A549 treated with ZK216348 at 1 μM for 4 hours (cell line): ENCODE results near the gene PRPF6. TPM values are rescaled to one million over a fixed set of nuclear protein-coding genes. Genes with fewer than 3 reads are reported as not detected.

Experiments used
- total RNA-seq: library from RNA; stranded (reverse); fragments of 200-300 nt; extraction: Qiagen RNA extraction; gene quantifications from 5 replicates; pipeline ENCODE4 v1.2.3, GENCODE V29; 2022; ENCODE audit warnings: low read depth

Gene PRPF6, protein sequence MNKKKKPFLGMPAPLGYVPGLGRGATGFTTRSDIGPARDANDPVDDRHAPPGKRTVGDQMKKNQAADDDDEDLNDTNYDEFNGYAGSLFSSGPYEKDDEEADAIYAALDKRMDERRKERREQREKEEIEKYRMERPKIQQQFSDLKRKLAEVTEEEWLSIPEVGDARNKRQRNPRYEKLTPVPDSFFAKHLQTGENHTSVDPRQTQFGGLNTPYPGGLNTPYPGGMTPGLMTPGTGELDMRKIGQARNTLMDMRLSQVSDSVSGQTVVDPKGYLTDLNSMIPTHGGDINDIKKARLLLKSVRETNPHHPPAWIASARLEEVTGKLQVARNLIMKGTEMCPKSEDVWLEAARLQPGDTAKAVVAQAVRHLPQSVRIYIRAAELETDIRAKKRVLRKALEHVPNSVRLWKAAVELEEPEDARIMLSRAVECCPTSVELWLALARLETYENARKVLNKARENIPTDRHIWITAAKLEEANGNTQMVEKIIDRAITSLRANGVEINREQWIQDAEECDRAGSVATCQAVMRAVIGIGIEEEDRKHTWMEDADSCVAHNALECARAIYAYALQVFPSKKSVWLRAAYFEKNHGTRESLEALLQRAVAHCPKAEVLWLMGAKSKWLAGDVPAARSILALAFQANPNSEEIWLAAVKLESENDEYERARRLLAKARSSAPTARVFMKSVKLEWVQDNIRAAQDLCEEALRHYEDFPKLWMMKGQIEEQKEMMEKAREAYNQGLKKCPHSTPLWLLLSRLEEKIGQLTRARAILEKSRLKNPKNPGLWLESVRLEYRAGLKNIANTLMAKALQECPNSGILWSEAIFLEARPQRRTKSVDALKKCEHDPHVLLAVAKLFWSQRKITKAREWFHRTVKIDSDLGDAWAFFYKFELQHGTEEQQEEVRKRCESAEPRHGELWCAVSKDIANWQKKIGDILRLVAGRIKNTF
- total RNA-seq: 44.5 to 60.4 TPM (median 57.8 TPM) in 5 replicates

DNA sequence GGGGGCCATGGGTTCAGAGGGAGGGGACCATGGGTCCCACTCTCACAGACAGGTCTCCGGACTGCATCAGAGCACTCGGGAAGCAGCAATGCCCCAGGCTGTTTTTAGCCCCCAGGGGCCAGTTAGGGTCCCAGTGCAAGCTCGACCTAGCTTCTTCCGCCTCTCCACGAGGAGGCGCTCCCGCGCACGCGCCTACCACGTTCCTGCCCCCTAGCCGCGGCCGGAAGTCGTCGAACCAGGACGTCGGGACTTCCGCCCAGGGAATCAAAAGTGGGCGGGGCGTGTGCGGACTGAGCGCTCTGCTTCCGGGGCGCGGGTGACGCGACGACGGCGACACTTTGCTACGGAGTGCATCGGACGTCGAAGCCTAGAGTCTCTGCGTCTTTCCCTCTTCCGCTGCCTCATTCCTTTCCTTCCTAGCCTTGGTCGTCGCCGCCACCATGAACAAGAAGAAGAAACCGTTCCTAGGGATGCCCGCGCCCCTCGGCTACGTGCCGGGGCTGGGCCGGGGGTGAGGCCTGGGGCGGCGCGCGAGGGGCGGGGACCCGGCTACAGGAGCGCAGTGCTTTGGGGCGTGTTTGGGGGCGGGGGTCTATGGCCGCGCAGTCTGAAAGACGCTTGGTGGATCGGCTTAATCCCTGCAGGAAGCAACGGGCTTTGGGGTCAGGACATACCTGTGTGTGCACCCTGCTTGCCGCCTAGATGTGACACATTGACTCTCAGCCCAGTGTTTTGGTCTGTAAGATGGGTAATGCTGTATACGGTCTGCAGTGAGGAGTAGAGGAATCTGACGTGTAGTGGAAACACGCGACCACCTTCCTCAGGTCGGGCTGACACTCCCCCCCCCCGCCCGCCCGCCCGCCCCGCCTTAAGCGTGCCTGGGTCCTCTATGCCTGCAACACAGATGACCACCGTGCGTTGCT, at the start of gene PRPF6:
TSS of gene PRPF6 (plus strand) at position 327 of the 923 bp plus-strand sequence. CDS start at position 441, 114 bp downstream.

DNA sequence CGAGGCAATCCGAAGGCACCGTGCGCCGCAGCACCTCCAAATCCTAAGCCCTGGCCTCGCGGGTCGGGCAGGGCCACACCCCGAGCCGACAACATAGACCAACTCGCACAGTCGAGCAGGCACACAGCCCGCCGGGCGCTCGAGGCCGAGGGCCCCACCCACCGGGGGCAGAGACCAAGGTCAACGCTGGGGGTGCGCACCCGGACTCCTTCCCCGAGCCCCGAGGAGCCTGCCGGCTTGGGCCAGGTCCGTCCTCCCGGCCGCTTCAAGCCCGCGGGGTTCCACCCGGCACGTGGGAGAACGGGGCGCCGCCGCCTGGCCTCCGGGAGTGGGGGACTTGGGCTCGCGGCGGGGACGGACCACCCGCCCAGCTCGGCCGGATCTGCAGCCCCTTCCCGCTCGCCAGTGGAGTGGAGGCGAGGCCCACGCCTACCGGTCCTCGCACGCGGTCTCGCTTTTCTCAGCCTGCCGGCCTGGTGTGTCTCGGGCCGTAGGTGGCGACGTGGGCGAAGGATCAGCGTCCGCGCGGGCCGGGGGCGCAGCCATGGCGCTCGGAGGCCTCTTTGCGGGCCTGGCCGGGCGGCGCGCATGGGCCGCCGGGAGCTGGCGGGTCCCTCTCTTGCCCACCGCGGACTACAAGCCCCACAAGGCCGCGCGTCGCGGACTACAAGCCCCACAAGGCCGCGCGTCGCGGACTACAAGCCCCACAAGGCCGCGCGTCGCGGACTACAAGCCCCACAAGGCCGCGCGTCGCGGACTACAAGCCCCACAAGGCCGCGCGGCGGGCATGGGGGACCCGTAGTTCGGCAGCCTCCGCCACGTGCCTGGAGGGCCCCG, 24.9 kb upstream of the PRPF6 start, which contains the start of gene UCKL1:
TSS of gene UCKL1 (minus strand) at position 590 of the 837 bp plus-strand sequence. CDS start at position 546, 44 bp downstream.

DNA sequence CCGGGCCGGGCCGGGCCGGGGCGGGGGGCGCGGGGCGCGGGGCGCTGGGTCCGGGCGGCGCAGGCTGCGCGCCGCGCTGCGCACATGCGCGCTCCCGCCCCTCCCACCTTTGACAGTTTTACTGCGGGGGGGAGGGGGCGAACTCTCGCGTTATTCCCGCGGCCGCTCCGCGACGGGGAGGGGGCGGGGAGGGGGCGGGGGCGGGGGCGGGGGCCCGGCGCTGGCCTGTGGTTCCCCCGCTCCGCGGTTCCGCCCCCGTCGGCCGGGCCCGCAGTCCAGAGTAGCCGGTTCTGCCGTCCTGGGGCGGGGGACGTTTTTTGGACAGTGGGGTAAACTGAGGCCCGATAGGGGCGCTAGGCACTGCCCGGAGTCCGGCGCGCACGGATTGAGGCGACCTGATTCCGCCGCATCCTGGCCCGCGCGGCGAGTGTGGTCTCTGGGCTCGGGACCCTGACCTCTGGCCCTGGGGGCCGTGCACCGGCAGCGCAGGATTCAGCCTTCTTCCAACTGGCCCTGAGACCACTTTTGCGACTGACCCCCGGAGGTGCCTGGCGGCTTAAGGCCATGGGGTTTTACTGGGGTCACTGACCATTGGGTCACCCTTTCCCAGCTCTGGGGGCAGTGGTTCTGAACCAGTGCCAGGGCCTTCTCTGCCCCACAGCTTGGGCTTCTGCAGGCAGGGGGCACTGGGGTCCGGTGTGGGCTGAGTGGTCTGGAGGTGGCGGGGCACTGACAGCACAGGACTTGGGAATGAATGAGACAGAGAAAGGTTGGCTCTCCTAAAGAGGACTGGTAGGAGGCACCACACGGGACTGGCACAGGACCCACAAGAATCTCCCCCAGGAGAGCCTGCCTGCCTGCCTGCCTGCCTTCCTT, 10.9 kb upstream of the PRPF6 start, which contains the start of gene ZNF512B:
TSS of gene ZNF512B (minus strand) at position 93 of the 876 bp plus-strand sequence. CDS start 1,980 bp downstream, outside the sequence.

DNA sequence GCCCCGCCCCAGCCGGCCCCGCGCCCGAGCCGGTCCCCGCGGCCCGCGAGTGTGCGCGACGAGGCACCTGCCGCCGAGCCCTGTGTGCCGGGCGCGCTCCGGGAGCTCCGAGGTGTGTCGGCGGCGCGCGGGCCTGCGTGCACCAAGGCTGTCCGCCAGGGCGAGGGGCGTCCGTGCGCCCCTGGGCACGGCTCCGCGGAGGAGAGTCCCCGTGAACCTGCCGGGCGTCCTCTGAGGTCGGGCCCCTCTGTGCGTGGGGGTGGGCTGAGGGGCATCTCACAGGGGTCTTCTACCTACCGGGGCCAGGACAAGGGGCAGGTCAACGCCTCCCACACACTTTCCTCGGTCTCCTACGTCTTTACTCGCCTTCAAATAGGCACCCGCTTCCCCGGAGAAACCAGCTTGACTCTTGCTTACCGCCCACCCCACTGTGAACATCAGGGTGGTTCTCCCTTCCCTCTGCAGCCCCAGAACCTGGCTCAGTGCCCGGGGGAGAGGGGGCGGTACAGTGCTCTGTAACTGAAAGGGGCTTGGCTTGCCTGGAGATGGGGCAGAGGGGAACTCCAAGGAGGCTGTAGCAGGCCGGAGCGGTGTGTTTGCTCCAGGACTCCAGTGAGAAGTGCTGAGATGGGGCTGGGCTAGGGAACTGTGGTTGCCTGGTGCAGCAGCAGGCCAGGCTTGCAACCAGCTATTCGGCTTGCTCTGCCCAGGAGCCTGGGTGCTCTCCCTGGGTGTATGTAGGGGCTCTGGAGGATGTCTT, 1.2 kb upstream of the PRPF6 start, which contains the start of gene SAMD10:
TSS of gene SAMD10 (minus strand) at position 86 of the 760 bp plus-strand sequence. CDS start 175 bp downstream, outside the sequence.

DNA sequence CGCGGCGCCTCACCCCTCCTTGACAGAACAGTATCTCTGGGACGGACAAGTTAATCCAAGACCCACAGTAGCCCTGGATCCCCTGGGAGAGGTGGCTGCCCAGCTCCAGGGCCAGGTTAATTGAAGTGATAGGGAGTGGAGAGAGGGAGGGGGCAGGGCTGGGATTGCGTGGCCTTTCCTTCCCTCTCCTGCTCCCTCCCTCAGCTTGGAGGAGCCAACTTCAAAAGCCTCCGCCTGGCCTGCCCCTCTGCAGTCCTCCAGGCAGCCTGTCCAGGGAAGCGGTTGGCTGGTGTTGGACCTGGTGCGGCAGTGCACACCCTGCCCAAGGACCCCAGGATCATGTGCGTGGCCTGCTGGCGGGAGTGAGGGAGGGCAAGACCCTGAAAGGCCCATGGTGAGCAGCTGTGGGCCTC, 55.0 kb downstream of the PRPF6 start, which contains the start of gene C20orf204:
TSS of gene C20orf204 (plus strand) at position 250 of the 413 bp plus-strand sequence. CDS start at position 392, 142 bp downstream.

DNA sequence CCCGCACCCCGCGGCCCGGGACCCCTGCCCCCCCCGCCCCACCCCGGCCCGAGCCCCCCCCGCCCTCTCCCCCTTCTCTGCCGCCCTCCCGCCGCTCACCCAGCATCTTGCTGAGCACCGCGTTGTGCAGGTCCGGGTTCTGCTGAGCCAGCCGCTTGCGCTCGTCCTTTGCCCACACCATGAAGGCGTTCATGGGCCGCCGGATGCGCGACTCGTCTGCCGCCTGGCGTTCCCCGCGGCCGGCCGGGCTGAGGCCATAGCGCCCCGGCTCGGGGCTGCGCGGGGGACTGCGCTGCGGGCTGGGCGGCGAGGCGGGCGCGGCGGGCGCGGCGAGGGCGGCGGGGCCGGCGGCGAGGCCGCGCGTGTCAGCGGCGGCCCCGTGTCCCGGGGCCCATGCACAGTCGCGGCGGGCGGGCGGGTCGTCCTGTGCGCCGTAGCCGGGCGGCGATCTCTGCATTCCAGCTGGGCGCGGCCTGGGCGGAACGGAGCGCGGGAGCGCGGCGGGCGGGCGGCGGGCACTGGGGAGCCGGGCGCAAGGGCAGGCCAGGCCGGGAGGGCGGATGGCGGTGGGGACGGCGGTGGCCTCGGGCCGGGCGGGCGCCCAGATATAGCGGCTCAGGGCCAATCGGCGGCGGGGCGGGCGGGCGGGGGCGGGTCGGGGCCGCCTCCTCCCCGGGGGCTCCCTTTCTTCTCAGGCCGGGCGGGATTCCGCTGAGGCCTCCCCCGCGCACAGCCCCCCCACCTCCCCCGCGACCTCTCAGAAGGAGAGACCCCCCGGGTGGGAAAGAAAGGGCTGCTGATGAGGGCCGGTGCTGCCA, 68.3 kb downstream of the PRPF6 start, which contains the start of gene SOX18:
TSS of gene SOX18 (minus strand) at position 580 of the 818 bp plus-strand sequence. CDS start at position 457, 123 bp downstream.

DNA sequence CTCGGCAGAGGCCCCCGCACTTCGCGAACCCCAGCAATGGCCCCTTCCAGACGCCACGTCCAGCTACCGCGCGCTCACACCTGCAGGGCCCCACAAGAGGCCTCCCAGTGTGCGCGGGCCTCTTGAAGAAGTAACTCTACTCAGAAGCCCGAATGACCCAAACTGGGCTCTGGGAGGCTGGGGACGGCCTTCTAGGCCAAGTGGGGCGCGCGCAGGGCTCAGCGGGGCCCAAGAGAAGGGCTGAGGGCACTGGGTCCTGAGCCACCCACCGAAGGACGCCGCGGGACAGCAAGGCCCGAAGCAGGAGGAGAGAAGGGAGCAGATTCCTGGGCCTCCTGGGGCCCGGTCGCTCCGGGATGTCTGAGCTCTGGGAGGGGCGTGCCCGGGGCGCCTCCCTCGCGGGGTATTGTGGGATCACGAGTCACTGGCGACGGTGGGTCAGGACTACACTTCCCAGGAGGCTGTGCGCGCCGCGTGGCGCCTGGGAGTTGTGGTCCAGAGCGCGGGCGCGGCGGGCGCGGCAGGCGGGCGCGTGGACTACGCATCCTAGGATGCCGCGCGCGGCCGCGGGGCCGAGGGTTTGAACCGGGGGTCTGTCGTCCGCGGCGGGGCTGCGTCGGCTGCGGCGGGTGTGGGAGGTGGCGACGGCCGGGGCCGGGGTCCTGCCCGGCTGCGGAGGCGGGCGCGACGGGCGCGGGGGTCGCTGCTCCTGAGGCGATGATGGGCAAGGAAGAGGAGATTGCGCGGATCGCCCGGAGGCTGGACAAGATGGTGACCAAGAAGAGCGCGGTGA, 81.9 kb downstream of the PRPF6 start, which contains the start of gene TCEA2:
TSS of gene TCEA2 (plus strand) at position 603 of the 793 bp plus-strand sequence. CDS start at position 718, 115 bp downstream.

DNA sequence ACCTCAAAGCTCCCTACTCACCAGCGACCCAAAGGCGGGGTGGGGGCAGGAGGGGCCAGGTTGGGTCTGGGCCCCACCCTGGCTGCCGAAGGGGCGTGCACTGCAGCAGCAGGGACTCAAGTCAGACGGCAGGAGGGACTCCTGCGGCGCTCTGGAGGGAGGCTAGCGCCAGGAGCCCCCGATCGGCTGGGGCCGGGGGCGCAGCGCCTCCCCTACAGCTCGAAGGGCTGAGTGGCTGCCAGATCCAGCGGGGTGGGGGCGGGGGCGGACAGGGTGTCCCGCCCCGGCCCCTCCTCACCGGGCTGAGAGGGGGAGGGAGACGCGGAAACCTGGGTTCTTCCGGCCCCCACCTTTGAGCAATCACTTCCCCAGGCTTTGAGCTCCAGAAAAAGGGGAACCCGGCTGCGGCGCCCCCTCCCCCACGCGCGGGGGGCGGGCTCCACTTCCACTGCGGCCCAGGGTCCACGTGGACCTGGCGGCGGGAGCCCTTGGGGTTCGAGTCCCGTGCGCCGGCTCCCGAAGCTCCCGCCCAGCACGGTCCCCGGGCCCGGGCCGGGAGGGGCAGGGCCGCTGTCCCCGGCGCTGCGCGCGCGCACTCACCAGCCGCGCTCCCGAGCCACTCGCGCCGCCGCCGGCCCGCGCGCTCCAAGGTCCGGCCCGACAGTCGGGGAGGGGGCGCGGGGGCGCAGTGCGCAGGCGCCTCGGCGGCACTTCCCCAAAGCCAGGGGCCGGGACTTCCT, 98.5 kb downstream of the PRPF6 start, which contains the start of gene RGS19:
TSS of gene RGS19 (minus strand) at position 246 of the 740 bp plus-strand sequence. CDS start 2,632 bp downstream, outside the sequence.

DNA sequence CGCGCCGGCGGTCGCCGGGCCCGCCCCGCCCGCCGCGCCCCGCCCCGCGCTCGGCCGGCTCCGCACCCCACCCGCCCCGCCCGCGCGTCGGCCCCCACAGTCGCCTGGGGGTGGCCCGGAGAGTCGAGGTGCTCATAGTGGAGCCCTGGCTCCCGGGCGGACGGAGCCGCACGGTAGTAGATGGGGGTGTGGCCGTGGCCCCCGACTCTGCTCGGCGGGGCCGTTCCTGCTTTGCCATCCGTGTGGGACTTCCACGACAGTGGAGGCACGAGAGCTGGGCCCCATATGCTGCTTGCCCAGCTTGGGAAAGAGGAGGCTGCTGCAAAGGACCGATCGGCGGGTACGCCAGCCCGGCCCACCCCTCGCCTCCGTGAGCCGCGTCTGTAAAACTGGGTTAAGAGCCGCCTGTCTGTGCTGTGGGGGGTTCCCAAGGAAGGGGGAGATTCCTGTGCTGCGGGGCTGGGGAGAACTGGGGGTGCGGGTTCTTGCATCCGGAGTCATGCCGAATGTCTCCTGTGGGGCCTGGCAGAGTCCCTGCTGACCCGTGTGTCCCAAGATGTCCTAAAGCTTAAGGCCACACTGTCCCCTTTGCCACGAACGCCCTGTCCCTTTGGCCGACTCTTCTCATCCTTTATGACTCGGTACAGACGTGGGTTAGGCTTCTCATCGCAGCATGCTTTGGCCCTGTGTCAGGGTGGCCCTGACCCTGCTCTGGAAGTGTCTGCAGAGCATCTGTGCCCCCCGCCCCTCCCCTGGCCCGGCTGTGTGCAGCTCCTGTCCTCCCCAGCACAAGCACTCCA, 99.3 kb downstream of the PRPF6 start, which contains the start of gene OPRL1:
TSS of gene OPRL1 (plus strand) at position 70 of the 800 bp plus-strand sequence. CDS start 12,639 bp downstream, outside the sequence.

Other genes starting within 250 kb of the PRPF6 start
- 2.5 to 13.1 TPM (median 10.7 TPM) in 5 replicates for gene LIME1, start 244.5 kb upstream of the PRPF6 start, total RNA-seq
- gene SLC2A4RG, start 241.4 kb upstream of the PRPF6 start, total RNA-seq: 51.4 to 112 TPM (median 99.3 TPM) in 5 replicates
- gene ZBTB46, start 149.9 kb upstream of the PRPF6 start, total RNA-seq: 0.42 to 1.1 TPM (median 0.88 TPM) in 5 replicates
- gene ABHD16B, start 119.6 kb upstream of the PRPF6 start, total RNA-seq: not detected in 5 replicates
- gene TPD52L2, start 115.9 kb upstream of the PRPF6 start, total RNA-seq: 119 to 139 TPM (median 129 TPM) in 5 replicates
- 18.7 to 32.7 TPM (median 30.2 TPM) in 5 replicates for gene DNAJC5, start 86.0 kb upstream of the PRPF6 start, total RNA-seq
- gene UCKL1, start 24.7 kb upstream of the PRPF6 start, total RNA-seq: 18.2 to 41.0 TPM (median 34.4 TPM) in 5 replicates
- 7.3 to 14.2 TPM (median 13.0 TPM) in 5 replicates for gene ZNF512B, start 11.2 kb upstream of the PRPF6 start, total RNA-seq
- not detected in 5 replicates for gene SAMD10, start 1.5 kb upstream of the PRPF6 start, total RNA-seq
- 0.13 to 0.54 TPM (median 0.42 TPM) in 5 replicates for gene C20orf204, start 55.0 kb downstream of the PRPF6 start, total RNA-seq
- gene SOX18, start 68.5 kb downstream of the PRPF6 start, total RNA-seq: 1.4 to 3.4 TPM (median 2.6 TPM) in 5 replicates
- 32.5 to 53.6 TPM (median 47.9 TPM) in 5 replicates for gene TCEA2, start 82.1 kb downstream of the PRPF6 start, total RNA-seq
- gene RGS19, start 98.4 kb downstream of the PRPF6 start, total RNA-seq: 16.3 to 29.0 TPM (median 26.0 TPM) in 5 replicates
- 0.46 to 0.98 TPM (median 0.70 TPM) in 5 replicates for gene OPRL1, start 99.0 kb downstream of the PRPF6 start, total RNA-seq
- 1.3 to 1.8 TPM (median 1.6 TPM) in 4 of 5 replicates, not detected in the other for gene LKAAEAR1, start 103.3 kb downstream of the PRPF6 start, total RNA-seq
- gene NPBWR2, start 126.4 kb downstream of the PRPF6 start, total RNA-seq: not detected in 5 replicates
- gene MYT1, start 183.3 kb downstream of the PRPF6 start, total RNA-seq: 0.08 to 0.93 TPM (median 0.44 TPM) in 5 replicates